Gastrocnemius medialis (tissue), 4 donors: ENCODE data around the gene SUV39H2. TPM values are rescaled to one million over a fixed set of nuclear protein-coding genes. Genes with fewer than 3 reads are reported as not detected.

Source experiments
- ATAC-seq, 2 donors: fragments of 150-250 bp; one replicate each; pipeline ENCODE4 v1.9.1; 2016
- DNase-seq, 2 donors: peaks; one replicate each; pipeline ENCODE4 v3.0.0-alpha.2; 2019
- H3K27ac ChIP-seq, 4 donors: fragments of 200-600 bp; sonication (generic); 1 replicate in 1 of 4; 2 replicates in 3 of 4; pipeline ENCODE4 v1.5.1; 2016 to 2018; ENCODE audit warnings: mild to moderate bottlenecking in 2 of 4, moderate library complexity in 1 of 4
- H3K27me3 ChIP-seq, 3 donors: fragments of 200-600 bp; sonication (generic) in 2 of 3; 1 replicate in 1 of 3; 2 replicates in 2 of 3; pipeline versions ENCODE4 v1.5.1 to v1.6.0; 2016 to 2019; ENCODE audit warnings: mild to moderate bottlenecking in 1 of 3, moderate library complexity in 1 of 3
- H3K36me3 ChIP-seq, 2 donors: fragments of 200-600 bp; sonication (generic) in 1 of 2; one replicate each; pipeline ENCODE4 v1.5.1; 2017 to 2018
- H3K4me1 ChIP-seq, 2 donors: fragments of 200-600 bp; sonication (generic) in 1 of 2; one replicate each; pipeline ENCODE4 v1.5.1; 2016 to 2017; ENCODE audit warnings: mild to moderate bottlenecking in 2 of 2
- H3K4me3 ChIP-seq, 4 donors: fragments of 200-600 bp; sonication (generic) in 3 of 4; 1 replicate in 1 of 4; 2 replicates in 3 of 4; pipeline ENCODE4 v1.5.1; 2016 to 2019; ENCODE audit warnings: mild to moderate bottlenecking in 2 of 4
- H3K9me3 ChIP-seq, 3 donors: fragments of 200-600 bp; sonication (generic) in 2 of 3; 1 replicate in 1 of 3; 2 replicates in 2 of 3; pipeline ENCODE4 v1.5.1; 2016 to 2019
- POLR2A ChIP-seq, 2 donors: fragments of 450-650 bp; IDR thresholded peaks; one replicate each; pipeline ENCODE4 v1.6.1; 2017; ENCODE audit warnings: antibody characterized with exemption in 2 of 2, mild to moderate bottlenecking in 2 of 2, moderate library complexity in 2 of 2
- in situ Hi-C, 4 donors: fragments of 200-750 bp; cut with MboI; loops; one replicate each; pipeline versions ENCODE4 v1.15.0 to v1.8.0; 2017; ENCODE audit warnings: low sequenced_read_pairs in 4 of 4
- intact Hi-C: fragments of 100-400 bp; cut with DNase I; formaldehyde crosslinking; loops from one replicate; pipeline ENCODE4 v1.15.1; 2023; ENCODE audit warnings: low total_unique reads
- total RNA-seq, 4 donors: library from RNA; depleted of rRNA; stranded (reverse); fragments of >200 nt; gene quantifications; one replicate each; pipeline versions ENCODE4 v1.1.0 to v1.2.3, GENCODE V29; 2016
- TF ChIP-seq, protein P1 (sequence below), 5 experiments: fragments of 450-650 bp in 3 of 5; fragments of 200-600 bp in 2 of 5; sonication (generic) in 2 of 5; IDR thresholded peaks in 4 of 5; conservative IDR thresholded peaks in 1 of 5; 1 replicate in 4 of 5; 2 replicates in 1 of 5; pipeline ENCODE4 v1.5.1; 2016 to 2019; ENCODE audit warnings: antibody characterized with exemption in 5 of 5, mild to moderate bottlenecking in 3 of 5, moderate library complexity in 3 of 5

SUV39H2 gene
- total RNA-seq, 4 donors from 2014 or later: 0.71 to 7.4 (median 5.0) TPM

DNA sequence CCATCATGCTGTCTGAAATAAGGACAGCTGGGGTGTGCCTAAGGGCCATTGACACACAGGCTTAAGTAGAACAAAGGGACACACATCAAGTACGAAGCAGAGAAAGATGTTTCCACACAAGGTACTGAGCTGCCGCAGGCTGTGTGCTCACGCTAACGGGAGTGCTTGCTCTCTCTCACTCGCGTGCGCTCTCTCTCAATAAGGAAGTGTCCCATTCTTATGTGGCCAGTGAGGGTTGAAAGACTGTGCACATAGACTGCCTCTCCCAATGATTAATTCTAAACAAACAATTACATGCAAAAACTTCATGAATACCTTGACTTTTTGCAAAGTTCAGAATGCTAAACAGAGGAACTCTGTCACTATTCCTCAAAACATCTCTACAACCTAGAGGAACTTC lies 45.3 kb downstream of the SUV39H2 start:
- H3K36me3 ChIP-seq: peaks cover 0 to 65% of the 10 kb centered on the region in 2 donors
- H3K9me3 ChIP-seq: no peaks in the 10 kb centered on the region
- no peak overlapping the region for H3K27ac ChIP-seq
- ATAC-seq: no peak
- no peaks in the 10 kb centered on the region for H3K27me3 ChIP-seq
- no peaks in the 10 kb centered on the region for H3K4me1 ChIP-seq
- no peak for DNase-seq
- in situ Hi-C loops (no loop called here), intact Hi-C loops (no loop called here)
- H3K4me3 ChIP-seq: no peak overlapping the region
- TF ChIP-seq, protein P1, sequence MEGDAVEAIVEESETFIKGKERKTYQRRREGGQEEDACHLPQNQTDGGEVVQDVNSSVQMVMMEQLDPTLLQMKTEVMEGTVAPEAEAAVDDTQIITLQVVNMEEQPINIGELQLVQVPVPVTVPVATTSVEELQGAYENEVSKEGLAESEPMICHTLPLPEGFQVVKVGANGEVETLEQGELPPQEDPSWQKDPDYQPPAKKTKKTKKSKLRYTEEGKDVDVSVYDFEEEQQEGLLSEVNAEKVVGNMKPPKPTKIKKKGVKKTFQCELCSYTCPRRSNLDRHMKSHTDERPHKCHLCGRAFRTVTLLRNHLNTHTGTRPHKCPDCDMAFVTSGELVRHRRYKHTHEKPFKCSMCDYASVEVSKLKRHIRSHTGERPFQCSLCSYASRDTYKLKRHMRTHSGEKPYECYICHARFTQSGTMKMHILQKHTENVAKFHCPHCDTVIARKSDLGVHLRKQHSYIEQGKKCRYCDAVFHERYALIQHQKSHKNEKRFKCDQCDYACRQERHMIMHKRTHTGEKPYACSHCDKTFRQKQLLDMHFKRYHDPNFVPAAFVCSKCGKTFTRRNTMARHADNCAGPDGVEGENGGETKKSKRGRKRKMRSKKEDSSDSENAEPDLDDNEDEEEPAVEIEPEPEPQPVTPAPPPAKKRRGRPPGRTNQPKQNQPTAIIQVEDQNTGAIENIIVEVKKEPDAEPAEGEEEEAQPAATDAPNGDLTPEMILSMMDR (IDR thresholded peaks at IDR 0.05 in 4 of 5, conservative IDR thresholded peaks at IDR 0.05 in 1 of 5): no peak
- TF ChIP-seq POLR2A (IDR thresholded peaks at IDR 0.05): no peak

DNA sequence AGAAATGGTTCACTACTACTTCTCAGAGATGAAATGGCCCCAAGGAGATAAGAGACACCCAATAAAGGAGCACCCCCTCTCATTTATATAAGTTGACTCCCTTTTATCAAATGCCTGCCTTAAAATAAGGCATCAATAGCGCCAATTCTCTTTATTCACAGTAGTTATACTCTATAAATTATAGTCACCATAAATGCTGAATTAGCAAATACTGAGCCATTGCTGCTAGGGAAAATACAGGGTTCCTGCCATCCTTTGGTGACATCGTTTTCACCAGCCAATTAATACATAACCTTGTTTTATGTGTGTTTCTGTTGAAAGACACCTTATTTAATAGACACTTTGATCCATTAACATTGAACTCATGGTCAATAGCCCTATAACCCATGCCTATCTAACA lies 46.6 kb downstream of the SUV39H2 start:
- intact Hi-C loops: no loop called here
- TF ChIP-seq, protein P1 (IDR thresholded peaks at IDR 0.05 in 4 of 5, conservative IDR thresholded peaks at IDR 0.05 in 1 of 5): no peak
- no peak for TF ChIP-seq POLR2A (IDR thresholded peaks at IDR 0.05)
- Histone ChIP-seq H3K27me3 (no peaks in the 10 kb centered on the region), H3K4me3 (no peak overlapping the region), H3K4me1 (no peaks in the 10 kb centered on the region), H3K27ac (no peak overlapping the region), H3K9me3 (no peaks in the 10 kb centered on the region), H3K36me3 (peaks cover 0 to 58% of the 10 kb centered on the region in 2 donors)
- ATAC-seq (no peak), DNase-seq (no peak)
- in situ Hi-C loops: no loop called here

DNA sequence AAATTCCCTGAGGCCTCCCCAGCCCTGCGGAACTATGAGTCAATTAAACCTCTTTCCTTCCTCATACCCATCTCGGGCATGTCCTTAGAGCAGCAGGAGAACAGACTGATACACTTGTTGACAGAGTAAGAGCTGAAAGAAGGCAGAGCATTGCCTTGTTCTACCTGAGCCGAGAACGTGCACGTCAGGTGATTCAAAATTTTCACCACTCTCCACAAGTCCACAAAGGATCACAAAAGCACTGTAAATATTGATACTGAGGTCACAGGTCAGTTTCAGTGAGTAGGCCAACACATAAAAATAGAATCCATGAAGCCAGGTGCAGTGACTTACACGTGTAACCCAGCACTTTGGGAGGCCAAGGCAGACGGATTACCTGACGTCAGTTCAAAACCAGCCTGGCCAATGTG lies 47.4 kb downstream of the SUV39H2 start:
- TF ChIP-seq, protein P1 (IDR thresholded peaks at IDR 0.05 in 4 of 5, conservative IDR thresholded peaks at IDR 0.05 in 1 of 5): no peak
- no peak for TF ChIP-seq POLR2A (IDR thresholded peaks at IDR 0.05)
- Histone ChIP-seq H3K4me3 (no peak overlapping the region), H3K36me3 (peaks cover 0 to 52% of the 10 kb centered on the region in 2 donors), H3K9me3 (no peaks in the 10 kb centered on the region), H3K27me3 (no peaks in the 10 kb centered on the region), H3K4me1 (no peaks in the 10 kb centered on the region), H3K27ac (no peak overlapping the region)
- intact Hi-C loops: no loop called here
- no peak for DNase-seq
- in situ Hi-C loops: no loop called here
- no peak for ATAC-seq

DNA sequence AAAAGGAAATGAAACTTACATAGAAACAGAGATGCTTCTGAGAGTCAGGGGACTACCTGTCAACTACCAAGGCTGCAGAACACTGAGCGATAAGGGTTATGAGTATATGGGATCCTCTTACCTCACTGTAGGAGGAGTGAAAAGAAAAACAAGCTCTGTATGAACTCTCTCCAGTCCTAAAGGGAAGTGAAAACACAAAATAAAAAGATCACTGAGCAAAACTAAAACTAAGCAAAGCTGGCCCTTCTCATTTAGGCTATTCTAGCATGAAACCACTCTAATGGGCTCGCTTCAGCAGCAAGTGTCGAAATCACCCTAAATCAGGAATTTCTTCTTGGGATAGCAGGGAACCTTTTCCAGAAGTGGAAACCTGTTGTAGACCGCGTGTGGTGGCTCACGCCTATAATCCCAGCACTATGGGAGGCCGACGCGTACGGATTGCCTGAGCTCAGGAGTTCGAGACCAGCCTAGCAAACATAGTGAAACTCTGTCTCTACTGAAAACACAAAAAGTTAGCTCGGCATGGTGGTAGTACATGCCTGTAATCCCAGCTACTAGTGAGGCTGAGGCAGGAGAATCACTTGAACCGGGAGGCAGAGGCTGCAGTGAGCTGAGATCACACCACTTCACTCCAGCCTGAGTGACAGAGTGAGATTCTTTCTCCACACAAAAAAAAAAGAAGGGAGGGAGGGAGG lies 48.2 kb downstream of the SUV39H2 start:
- Histone ChIP-seq H3K4me3 (no peak overlapping the region), H3K9me3 (no peaks in the 10 kb centered on the region), H3K27ac (no peak overlapping the region), H3K27me3 (no peaks in the 10 kb centered on the region), H3K4me1 (no peaks in the 10 kb centered on the region), H3K36me3 (peaks cover 0 to 52% of the 10 kb centered on the region in 2 donors)
- intact Hi-C loops: no loop called here
- ATAC-seq (no peak), DNase-seq (no peak)
- TF ChIP-seq POLR2A (IDR thresholded peaks at IDR 0.05): no peak
- TF ChIP-seq, protein P1 (IDR thresholded peaks at IDR 0.05 in 4 of 5, conservative IDR thresholded peaks at IDR 0.05 in 1 of 5): no peak
- in situ Hi-C loops: no loop called here

DNA sequence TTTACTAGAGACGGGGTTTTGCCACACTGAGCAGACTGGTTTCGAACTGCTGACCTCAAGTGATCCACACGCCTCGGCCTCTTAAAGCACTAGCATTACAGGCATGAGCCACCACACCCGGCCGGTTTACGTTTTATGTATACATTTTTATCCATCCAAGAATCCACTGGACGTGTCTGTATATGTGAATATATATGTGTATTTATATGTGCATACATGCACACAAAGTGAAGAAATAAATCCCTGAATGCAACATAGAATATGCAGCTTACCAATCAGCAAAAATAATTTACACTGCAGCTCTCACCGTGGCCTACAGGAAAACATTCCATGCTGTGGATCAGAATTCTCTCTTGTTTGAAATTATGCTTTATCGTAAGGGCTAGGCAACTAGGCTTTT lies 51.9 kb downstream of the SUV39H2 start:
- Histone ChIP-seq H3K27ac (no peak overlapping the region), H3K36me3 (peaks cover 0 to 65% of the 10 kb centered on the region in 2 donors), H3K4me3 (no peak overlapping the region), H3K9me3 (no peaks in the 10 kb centered on the region), H3K4me1 (no peaks in the 10 kb centered on the region), H3K27me3 (no peaks in the 10 kb centered on the region)
- DNase-seq (no peak), ATAC-seq (no peak)
- intact Hi-C loops: no loop called here
- no peak for TF ChIP-seq POLR2A (IDR thresholded peaks at IDR 0.05)
- TF ChIP-seq, protein P1 (IDR thresholded peaks at IDR 0.05 in 4 of 5, conservative IDR thresholded peaks at IDR 0.05 in 1 of 5): no peak
- in situ Hi-C loops: no loop called here
